22Rv1 (cell line): ENCODE measurements around the gene TMEM154.

ENCODE experiments used
- H3K27ac ChIP-seq: fragments of 450-650 bp; 2 replicates; pipeline ENCODE4 v1.5.1; 2017
- ZFX ChIP-seq: fragments of 450-650 bp; IDR thresholded peaks from 2 replicates; pipeline ENCODE4 v1.6.1; 2017; ENCODE audit warnings: antibody characterized with exemption, borderline replicate concordance
- TF ChIP-seq, protein P1 (sequence below): fragments of 450-650 bp; IDR thresholded peaks from 2 replicates; pipeline ENCODE4 v1.5.1; 2017; ENCODE audit warnings: mild to moderate bottlenecking

TMEM154 gene

DNA sequence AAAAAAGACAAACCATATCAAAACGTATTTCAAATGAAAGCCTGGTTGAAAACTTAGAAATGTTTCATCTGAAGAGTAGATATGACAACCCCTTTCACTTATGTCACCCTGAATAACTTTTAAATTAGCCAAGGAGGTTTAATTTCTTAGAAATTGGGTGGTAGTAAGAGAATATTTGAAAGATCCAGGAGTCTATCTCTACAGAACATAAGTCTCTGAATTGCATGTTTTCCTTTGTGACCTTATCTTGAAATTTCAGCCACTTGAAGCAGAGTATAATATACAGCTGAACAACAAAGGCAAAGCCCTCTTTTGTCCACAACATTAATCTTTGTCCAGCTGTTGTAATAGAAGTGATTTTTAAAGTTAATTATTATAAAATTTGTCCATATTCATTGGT lies 49.5 kb downstream of the TMEM154 start:
- no peak overlapping the region for H3K27ac ChIP-seq
- TF ChIP-seq, protein P1, sequence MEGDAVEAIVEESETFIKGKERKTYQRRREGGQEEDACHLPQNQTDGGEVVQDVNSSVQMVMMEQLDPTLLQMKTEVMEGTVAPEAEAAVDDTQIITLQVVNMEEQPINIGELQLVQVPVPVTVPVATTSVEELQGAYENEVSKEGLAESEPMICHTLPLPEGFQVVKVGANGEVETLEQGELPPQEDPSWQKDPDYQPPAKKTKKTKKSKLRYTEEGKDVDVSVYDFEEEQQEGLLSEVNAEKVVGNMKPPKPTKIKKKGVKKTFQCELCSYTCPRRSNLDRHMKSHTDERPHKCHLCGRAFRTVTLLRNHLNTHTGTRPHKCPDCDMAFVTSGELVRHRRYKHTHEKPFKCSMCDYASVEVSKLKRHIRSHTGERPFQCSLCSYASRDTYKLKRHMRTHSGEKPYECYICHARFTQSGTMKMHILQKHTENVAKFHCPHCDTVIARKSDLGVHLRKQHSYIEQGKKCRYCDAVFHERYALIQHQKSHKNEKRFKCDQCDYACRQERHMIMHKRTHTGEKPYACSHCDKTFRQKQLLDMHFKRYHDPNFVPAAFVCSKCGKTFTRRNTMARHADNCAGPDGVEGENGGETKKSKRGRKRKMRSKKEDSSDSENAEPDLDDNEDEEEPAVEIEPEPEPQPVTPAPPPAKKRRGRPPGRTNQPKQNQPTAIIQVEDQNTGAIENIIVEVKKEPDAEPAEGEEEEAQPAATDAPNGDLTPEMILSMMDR, result no peak
- TF ChIP-seq ZFX, result no peak

DNA sequence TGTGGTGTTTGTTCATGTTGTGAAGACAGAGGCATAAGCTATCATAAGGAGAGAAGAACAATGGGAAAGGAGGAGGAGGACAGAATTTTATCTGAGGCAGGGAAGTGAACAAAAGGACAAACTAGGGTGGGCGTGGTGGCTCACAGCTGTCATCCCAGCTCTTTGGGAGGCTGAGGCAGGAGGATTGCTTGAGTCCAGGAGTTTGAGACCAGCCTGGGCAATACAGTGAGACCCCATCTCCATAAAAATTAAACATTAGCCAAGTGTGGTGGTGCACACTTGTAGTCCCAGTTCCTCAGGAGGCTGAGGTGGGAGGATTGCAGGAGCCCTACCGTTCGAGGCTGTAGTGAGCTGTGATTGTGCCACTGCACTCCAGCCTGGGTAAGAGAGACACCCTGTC lies 49.9 kb downstream of the TMEM154 start:
- no peak overlapping the region for H3K27ac ChIP-seq
- TF ChIP-seq, protein P1, result no peak
- TF ChIP-seq ZFX, result no peak

DNA sequence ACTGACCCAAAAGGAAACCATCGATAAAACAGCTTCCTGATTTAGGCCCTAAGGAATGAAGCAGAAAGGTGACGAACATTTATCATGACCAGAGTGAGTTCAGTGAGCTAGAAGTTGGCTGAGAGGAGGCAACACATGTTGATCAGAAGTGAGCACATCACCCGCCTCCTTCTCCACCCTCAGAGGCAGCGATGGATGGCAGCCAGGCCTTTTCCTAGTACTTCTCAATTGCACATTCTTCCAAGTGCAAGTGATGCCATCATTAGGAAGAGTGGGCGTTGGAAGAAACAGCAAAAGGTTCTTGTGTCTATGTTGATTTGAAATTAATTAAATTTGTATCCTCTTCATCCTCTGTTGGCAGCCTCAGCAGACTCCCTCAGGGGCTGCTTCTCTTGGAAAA lies 51.7 kb downstream of the TMEM154 start:
- no peak for TF ChIP-seq ZFX
- TF ChIP-seq, protein P1, result no peak
- no peak overlapping the region for H3K27ac ChIP-seq

DNA sequence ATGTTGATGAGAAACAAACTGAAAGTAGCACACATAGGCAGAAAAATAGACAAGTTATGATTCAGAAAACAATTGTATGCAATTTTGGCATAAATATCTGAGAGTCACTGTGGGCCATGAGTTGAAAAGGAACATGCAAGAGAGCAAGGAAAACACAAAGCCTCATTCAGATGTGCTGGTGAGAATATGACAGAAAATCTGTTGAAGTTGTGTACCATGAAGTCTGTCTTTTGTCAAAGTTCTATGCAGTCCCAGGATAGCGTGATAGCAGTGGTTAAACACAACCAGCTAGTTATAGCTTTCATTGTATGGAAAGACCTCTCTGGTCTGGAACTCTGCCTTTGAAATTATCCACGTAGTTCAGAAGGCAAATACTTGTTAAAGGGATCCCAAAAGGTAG lies 53.0 kb downstream of the TMEM154 start:
- no peak for TF ChIP-seq ZFX
- TF ChIP-seq, protein P1, result no peak
- H3K27ac ChIP-seq, result no peak overlapping the region

DNA sequence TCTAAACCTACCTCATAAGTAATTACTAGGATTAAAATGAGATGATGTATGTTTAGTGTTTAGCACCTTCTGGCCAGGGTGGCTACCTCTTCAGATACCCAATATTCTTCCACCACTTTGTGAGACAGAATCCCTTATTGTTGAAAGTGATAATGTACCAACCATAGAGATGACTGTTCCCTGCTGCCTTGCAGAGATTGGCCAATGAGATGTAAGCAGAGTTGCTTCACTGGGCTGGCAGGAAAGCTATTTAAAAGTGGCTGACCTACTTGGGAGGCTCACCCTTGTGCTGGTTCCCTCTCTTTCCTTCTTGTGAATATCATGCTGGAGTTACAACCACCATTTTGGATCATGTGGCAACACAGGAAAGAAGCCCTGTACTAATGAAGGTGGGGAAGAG lies 58.9 kb downstream of the TMEM154 start:
- TF ChIP-seq, protein P1, result no peak
- TF ChIP-seq ZFX, result no peak
- no peak overlapping the region for H3K27ac ChIP-seq

DNA sequence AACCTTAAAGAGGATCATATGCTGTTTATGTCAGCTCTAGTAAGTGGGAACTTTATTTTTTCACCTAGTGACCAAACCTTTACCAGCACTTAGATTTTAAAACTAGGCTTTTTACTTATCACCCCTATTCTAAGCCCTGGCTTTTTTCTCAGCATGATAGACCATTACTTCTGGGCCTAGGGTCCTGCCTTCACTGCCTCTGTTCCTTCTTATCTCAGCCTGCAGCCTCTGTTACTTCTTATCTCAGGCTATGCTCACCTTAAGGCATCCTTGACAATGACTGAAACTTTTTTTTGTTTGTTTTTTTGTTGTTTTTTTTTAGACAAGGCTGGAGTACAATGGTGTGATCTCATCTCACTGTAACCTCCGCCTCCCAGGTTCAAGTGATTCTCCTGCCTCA lies 59.6 kb downstream of the TMEM154 start:
- TF ChIP-seq ZFX, result no peak

DNA sequence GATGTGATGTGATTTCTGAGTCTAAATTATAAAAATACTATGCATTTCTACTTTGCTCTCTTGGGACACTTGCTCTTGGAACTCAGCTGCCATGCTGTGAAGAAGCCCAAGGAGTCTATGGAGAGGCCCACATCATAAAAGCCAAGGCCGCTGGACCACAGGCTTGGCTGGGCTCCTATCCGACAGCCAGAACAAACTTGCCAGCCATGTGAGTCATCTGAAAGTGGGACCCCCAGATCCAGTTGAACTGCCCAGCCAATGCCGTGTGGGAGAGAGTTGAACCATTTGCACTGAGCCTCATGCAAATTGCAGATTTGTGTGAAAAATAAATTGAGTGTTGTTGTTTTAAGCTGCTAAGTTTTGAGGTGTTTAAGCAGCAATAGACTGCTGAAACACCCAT lies 60.2 kb downstream of the TMEM154 start:
- TF ChIP-seq, protein P1, result no peak
- TF ChIP-seq ZFX, result no peak
- no peak overlapping the region for H3K27ac ChIP-seq

More for the DNA sequence above, 59.6 kb downstream of the TMEM154 start:
- no peak overlapping the region for H3K27ac ChIP-seq

DNA sequence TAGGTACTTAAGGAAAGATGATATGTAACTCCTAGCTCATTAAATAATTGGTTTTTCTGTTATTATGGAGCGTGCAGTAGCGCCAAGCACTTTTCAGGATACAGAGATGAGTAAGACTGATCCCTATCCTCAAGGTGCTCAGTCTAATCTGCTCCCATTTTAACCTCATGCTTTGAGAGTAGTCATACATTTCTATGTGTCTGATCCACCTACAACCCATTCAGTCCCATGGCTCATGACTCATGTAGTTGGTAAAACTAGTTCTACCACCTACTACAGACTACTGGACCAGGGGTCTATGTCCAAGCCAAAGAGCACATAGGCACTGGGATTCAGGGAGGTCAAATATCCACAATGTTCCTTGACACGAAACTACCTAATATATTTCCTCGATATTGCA lies 60.8 kb downstream of the TMEM154 start:
- TF ChIP-seq, protein P1, result no peak
- TF ChIP-seq ZFX, result no peak
- H3K27ac ChIP-seq, result no peak overlapping the region
